ENCODE data around the gene TNK1.

DNA sequence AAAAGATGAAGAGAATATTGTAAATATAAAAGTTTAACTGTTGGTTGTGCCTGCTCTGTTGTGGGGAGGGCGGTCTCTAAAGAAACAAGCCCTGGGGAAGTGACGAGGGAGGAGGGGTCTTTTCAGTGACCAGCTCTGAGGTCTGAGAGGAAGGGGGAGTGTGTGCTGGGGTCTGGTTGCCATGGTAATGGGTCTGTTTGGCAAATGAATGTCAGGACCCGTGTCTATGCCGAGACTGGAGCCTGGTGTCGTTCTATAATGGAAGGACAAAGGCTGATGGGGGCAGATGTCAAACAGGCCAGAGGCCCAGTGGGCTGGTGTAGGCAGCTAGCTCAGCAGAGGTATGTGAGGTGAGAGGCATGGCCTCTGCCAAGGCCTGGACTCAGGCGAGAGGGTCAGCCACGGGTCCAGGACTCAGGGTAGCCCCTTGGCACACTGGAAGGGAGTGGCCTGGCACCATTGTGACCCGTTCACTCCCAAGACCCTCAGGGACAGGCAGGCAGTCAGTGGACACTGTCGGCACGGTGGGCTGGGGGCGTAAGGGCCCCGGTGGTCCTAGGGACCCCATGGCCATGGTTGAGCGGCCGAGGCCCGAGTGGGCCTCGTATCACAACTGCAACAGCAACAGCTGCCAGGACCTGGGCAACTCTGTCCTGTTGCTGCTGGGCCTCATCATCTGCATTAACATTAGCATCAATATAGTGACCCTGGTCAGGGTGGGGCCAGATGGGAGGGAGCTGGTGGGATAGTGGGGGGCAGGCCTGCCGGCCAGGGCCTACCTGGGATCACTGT is 39.1 kb downstream of the TNK1 start, which contains the start of gene SPEM1:
- no peak for TF ChIP-seq EZH2 (IDR thresholded peaks at IDR 0.05)
- no peak for TF ChIP-seq POLR2AphosphoS5 (IDR thresholded peaks at IDR 0.05; ENCODE audit: borderline replicate concordance, low read depth, low read length)
- no peak for TF ChIP-seq FOXP2 (optimal IDR thresholded peaks at IDR 0.05; ENCODE audit: control extremely low read depth, extremely low read length, insufficient read depth)

Data from SK-N-MC (cell line).